GM12801 (cell line): ENCODE measurements around the gene MED29.

Source experiments
- TF ChIP-seq, protein P1 (sequence below): IDR thresholded peaks from one replicate; pipeline ENCODE4 v1.5.1; 2011; ENCODE audit warnings: control low read depth; ENCODE audit not compliant: insufficient read length; ENCODE audit errors: extremely low read depth

Gene MED29

DNA sequence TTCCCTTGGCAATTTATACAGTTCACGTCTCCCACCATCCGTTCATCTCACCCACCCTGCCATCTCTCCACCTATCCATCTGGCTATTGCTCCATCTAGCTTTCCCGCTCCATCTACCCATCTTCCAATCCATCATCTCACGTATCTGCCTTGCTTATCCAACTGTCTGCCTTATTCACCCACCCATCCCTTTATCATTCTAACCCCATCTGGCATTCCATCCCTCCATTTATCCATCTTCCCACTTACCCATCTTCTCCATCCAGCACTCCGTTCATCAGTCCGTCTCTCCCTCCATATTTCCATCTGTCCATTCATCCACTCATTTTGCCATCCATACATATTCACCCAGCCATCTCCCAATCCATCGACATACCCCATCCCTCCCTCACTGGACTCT lies 34.6 kb downstream of the MED29 start:
- TF ChIP-seq, protein P1, sequence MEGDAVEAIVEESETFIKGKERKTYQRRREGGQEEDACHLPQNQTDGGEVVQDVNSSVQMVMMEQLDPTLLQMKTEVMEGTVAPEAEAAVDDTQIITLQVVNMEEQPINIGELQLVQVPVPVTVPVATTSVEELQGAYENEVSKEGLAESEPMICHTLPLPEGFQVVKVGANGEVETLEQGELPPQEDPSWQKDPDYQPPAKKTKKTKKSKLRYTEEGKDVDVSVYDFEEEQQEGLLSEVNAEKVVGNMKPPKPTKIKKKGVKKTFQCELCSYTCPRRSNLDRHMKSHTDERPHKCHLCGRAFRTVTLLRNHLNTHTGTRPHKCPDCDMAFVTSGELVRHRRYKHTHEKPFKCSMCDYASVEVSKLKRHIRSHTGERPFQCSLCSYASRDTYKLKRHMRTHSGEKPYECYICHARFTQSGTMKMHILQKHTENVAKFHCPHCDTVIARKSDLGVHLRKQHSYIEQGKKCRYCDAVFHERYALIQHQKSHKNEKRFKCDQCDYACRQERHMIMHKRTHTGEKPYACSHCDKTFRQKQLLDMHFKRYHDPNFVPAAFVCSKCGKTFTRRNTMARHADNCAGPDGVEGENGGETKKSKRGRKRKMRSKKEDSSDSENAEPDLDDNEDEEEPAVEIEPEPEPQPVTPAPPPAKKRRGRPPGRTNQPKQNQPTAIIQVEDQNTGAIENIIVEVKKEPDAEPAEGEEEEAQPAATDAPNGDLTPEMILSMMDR = no peak

DNA sequence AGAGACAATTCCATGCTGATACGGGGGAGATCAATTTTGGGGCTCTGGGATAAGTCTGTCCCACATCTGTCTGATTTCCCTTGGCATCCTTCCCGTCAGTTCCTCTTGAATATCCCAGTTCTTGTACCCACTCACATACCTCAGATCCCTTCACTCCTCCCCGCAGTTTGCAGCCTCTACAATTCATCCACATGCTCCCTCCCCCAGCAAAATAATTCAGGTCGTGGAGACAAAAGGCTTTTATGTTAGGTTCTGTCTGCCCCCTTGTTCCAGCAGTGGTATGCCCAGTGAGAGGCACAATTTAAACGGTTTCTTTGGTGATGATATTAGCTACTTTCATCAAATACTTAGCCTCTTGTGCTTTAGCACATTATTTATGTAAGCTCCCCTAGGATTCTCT lies 35.0 kb downstream of the MED29 start:
- TF ChIP-seq, protein P1 = no peak

DNA sequence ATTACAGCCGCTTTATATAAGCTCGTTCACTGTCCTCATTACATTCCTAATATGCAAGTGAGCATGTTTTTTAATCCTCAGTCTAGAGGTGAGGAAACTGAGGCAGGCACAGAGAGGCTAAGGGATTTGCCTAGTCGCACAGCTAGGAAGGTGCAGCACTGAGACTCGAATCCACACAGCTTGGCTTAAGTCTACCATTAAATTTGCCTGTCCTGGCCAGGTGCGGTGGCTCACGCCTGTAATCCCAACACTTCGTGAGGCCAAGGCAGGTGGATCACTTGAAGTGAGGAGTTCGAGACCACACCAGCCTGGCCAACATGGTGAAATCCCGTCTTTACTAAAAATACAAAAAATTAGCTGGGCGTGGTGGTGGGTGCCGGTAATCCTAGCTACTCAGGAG lies 36.5 kb downstream of the MED29 start:
- TF ChIP-seq, protein P1 = no peak

DNA sequence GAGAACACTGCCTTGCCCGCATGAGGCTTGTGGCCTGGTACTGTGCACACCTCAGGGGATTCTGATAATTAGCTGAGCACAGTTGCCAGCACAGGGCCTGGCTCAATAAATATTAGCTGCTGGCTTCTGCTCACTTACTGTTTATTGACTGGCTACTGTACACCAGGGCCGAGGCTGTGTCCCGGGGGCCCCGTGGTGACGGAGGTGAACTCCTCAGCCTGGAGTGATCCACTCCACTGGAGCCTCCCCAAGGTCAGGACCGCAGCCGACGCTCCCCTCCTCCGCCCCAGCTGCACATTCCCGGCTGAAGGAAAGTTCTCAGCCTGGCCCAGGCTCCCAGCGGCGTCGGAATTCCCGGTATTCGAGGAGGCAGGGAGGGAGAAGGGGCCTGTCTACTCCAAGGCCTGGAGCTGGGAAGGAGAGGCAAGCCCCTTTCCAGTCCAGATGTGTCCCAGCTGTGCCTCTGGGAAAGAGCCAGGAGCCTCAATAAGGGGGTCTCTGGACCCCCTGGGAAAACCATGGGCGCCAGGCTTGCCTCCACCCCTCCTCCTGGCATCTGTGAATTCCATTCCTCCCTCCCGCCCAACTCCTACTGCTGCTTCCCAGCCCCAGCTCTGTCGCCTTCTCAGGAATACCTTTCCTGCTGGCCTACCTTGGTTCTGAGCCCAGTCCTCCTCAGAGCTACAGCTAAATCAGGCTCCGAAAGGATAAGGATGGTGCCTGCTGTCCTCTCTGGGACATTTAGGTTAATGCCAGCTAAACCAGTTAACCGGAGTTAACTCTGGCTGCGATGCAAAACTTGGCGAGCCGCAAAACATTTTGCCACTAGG lies 37.3 kb downstream of the MED29 start:
- TF ChIP-seq, protein P1 = no peak

DNA sequence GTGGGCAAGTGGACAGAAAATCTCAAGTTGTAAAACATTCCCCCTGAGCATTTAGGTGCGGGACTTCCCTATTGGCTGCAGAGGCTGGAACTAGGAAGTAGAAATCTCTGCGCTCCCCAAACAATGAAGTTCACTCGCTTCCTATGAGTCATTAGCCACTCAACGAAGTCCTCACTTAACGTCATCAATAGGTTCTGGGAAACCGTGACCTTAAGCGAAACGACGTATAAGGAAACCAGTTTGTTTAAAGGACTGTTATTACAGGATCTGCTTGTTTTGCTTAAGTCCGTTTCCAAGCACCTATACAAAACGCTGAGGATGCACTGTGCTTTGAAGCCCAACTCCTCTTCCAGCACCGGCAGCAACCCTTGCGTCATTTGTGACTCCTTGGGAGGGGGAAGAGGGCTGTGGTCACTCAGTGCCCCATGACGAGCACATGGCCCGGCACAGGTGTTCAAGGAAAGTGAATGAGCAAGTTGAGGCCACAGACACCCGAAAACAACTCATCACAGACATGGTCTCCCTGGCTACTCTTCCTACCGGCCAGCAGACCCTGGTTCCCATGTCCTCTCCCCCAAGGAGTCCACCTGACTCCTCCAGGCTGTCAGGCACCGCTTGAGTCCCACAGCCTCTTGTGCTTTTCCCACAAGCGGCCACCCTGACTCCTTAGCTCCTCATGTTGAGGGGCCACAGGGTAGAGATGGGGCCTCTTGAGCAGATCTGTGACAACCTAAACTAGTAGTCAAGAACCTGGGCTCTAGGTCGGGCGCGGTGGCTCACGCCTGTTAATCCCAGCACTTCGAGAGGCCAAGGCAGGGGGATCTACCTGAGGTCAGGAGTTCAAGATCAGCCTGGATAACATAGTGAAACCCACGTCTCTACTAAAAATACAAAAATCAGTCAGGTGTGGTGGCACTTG lies 39.8 kb downstream of the MED29 start:
- TF ChIP-seq, protein P1 = no peak

DNA sequence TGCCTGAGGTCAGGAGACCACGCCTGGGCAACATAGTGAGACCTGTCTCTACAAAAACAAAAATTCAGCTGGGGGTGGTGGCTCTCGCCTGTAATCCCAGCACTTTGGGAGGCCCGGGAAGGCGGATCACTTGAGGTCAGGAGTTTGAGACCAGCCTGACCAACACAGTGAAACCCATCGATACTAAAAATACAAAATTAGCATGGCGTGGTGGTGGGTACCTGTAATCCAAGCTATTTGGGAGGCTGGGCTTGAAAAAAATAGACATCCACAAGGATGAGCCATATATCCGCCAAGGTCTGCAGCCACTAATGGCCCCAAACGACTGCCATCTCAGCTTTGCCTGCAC lies 41.5 kb downstream of the MED29 start:
- TF ChIP-seq, protein P1 = no peak

DNA sequence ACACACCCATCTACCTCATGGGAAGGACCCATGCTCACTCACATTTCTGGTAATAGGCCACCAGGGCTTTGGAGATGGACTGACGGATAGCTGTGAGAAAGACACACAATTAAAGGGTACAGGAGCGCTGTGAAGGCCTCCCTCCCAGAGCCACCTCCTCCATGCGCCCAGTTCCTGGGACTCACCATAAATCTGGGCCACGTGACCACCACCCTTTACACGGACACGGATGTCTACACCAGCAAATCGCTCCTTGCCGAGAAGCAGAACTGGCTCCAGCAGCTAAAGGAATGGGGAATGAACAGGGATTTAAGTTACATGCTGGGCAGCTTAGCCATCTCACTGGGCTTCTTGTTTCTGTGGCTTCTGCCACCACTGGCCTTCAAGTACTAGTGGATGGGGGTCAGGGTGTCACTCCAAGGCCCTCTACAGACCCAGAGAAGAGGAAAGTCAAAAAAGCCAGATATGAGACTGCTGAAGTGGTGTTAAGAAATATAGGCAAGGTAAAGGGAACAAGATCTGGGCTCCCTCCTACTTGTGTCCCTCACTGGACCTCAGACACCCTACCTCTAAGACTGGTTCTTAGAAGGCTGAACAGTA lies 42.4 kb downstream of the MED29 start:
- TF ChIP-seq, protein P1 = no peak
